Caki2 (cell line): Measurements from ENCODE around the gene TCIRG1. TPM values are rescaled to one million over a fixed set of nuclear protein-coding genes. Genes with fewer than 3 reads are reported as not detected.

Experiments
- DNase-seq: peaks from one replicate; pipeline ENCODE4 v3.0.0-alpha.2; 2015; ENCODE audit warnings: low read depth
- in situ Hi-C: cut with HindIII; loops from 2 replicates; pipeline ENCODE4 v1.10.0; 2016; ENCODE audit warnings: low sequenced_read_pairs, low pct_unique_long_range_greater_than_20kb, mixed read lengths
- total RNA-seq: library from RNA; depleted of rRNA; stranded (reverse); fragments of >200 nt; shearing (Covaris generic); gene quantifications from 2 replicates; pipeline ENCODE4 v1.2.3, GENCODE V29; 2014; ENCODE audit warnings: low replicate concordance

Gene TCIRG1
- total RNA-seq, 1 experiment from 2014 or later = 23.9 TPM

DNA sequence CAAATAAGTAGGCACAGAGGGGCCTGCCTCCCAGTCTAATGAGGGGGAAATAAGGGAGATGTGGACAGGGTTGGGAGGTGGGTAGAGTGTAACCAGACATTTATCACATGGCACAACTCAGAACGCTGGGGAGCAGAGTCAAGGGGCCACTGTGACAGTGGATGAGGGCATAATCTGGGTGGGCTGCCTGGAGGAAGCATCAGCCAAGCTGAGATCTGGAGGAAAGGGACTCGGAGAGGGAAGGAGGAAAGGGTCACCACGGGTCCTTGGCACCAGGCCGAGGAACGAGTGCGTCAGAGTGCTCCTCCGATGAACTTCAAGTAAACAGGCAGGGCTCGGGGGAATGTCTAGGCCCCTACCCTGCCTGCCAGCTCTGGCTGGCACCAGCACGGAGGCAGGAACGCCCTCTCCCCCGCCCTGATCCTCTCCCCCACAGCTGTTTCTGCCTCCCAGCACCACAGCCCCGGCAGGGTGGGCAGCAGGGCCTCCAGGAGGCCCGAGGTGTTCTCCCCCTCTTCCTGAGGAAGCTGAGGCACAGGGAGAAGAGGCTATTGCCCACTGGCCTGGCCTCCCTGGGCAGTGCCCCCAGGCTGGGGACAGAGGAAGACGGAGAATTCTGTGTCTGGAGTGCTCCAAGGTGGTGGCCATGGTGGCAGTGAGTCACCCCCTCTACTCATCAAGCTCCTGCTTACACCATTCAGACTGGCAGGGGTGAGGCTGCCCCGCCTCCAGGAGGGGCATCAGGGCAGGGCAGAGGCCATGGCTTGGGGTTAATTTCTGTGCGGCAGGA, 24.5 kb upstream of the TCIRG1 start:
- DNase-seq = peak; percentile 97
- in situ Hi-C loops = no loop called here

- DNase-seq = no peak
- in situ Hi-C loops = no loop called here
These were observed 23.8 kb upstream of the TCIRG1 start for GRCh38 chr11:68014947-68015447.

DNA sequence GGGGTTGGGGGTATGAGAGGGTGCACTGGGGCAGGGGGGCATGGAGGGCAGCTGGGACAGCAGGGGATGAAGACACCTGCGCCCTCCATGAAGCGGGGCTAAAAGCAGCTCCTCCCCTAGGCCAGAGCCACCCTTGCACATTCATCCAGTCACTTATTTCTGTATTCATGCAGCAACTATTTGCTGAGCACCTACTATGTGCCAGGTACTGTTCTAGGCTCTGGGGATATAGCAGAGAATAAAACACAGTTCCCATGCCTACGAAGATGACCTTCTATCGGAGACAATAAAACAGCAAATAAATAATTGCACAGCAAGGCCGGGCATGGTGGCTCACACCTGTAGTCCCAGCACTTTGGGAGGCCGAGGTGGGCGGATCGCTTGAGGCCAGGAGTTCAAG, 23.4 kb upstream of the TCIRG1 start:
- in situ Hi-C loops = no loop called here
- DNase-seq = no peak

DNA sequence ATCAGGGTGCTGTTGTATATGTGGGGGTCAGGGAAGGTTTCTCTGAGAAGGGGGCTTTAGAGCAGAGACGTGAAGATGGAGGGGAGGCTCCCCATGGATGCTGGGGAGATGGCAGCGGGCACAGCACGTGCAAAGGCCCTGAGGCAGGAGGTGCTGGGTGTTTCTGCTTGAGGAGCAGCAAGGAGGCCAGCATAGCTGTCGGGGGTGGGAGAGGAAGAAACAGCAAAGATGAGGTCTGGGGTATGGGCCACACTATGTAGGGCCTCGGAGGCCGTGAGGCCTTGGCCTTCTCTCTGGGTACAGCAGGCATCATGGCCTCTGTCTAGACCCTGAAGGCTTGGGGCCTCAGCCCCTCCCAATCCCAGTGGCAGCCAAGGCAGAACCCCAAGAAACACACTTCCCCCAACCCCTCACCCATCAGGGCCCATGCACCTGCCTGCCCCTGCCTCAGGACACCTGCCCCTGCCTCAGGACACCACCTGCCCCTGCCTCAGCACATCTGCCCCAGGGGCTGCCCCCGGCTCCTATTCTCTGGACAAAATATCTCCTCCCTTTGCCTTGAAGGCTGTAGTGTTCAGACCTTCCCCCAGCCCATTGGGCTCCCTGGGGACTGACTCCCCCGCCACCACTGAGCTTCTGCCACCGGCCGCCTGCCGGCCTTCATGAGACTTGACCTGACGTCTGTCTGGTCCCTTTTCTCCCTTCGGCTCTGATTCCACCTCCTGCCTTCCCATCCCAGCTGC, 22.5 kb upstream of the TCIRG1 start:
- in situ Hi-C loops = no loop called here
- DNase-seq = no peak

GRCh38 chr11:68016904-68017817, 21.7 kb upstream of the TCIRG1 start:
- peak; percentile 55 for DNase-seq
- in situ Hi-C loops = no loop called here

DNA sequence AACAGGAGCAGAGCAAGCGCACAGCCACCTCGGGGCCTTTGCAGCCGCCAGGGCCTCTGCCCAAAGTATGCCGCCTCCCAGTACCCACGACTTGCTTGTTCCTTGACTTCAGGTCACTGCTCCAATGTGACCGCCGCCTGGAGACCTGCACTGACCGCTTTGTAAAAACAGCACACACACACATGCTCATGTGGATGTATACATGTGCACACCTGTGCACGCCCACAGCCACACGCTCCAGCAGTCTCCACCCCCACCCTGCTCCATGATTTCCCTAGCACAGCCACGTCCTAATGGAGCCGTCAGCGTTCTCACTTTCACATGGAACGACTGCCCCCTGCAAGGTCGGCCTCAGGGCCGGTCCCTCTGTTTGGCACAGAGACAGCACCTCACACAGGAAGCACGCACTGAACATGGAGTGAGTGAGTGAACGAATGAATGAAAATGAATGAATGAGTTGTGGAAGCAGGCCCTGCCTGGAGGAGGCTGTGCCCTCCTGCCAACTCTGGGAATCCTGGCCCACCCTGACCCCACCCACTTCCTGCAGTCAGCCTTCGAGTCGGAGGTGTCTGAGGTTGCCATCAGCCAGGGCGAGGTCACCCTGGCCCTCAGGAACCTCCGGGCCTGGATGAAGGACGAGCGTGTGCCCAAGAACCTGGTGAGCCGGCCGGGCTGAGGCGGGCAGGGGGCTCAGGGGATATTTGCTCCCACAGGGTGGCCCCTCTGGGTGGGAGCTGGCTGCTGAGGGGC, 20.7 kb upstream of the TCIRG1 start:
- in situ Hi-C loops = no loop called here
- DNase-seq = no peak

DNA sequence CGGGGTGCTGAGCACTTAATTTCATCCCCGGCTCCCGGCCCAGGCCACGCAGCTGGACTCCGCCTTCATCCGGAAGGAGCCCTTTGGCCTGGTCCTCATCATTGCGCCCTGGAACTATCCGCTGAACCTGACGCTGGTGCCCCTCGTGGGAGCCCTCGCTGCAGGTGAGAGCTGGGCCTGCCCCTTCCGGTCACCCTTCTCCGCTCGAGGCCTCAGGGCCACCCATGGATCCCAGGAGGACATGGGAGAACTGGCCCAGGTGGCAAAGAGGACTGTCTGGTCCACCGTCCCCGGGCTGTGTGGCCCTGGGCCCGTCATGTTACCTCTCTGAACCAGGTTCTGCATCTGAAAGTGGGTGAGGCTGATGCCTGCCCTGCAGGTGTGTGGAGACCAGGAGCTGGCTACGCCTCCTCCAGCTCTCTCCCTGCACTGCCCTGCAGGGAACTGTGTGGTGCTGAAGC, 20.1 kb upstream of the TCIRG1 start:
- in situ Hi-C loops = no loop called here
- DNase-seq = no peak

- in situ Hi-C loops = no loop called here
- no peak for DNase-seq
These were observed 19.3 kb upstream of the TCIRG1 start for GRCh38 chr11:68019486-68019885.

- DNase-seq = no peak
- in situ Hi-C loops = no loop called here
These were observed 18.2 kb upstream of the TCIRG1 start for GRCh38 chr11:68020575-68020974.

DNA sequence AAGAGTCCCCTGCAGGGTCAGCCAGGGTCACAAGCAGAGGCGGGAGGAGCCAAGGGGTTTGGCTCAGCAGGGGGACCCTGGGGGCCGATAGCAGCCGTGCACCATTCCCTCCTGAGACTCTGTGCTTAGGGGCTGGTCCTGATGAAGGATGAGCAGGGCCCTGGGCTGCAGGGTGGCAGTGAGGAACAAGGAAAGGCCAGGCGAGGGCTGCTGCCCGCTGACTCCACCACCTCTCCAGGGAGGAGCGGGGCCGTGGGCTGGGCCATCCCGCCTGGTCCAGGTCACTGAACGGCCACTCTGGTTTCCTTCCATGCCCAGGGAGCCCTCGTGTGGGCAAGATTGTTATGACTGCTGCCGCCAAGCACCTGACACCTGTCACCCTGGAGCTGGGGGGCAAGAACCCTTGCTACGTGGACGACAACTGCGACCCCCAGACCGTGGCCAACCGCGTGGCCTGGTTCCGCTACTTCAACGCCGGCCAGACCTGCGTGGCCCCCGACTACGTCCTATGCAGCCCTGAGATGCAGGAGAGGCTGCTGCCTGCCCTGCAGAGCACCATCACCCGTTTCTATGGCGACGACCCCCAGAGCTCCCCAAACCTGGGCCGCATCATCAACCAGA, 17.5 kb upstream of the TCIRG1 start:
- in situ Hi-C loops = no loop called here
- peak; percentile 63 for DNase-seq

GRCh38 chr11:68022531-68022930, 16.3 kb upstream of the TCIRG1 start:
- DNase-seq = no peak
- in situ Hi-C loops = no loop called here

DNA sequence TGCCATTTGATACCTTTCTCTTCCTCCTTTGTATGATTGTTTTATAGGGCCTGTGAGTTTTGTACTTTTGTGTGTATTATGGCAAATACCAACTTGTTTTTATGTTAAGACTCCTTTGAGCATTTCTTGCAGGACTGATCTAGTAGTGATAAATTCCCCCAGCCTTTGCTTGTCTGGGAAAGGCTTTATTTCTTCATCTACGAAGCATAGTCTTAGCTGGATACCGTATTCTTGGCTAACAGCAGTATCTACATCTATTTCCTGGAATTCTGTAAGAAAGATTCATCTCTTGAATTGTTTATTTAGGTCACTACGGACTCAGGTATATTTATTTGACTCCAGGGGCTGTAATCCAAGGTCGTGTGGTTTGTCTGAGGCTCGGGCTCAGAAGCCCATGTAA, 14.3 kb upstream of the TCIRG1 start:
- DNase-seq = no peak
- in situ Hi-C loops = no loop called here

DNA sequence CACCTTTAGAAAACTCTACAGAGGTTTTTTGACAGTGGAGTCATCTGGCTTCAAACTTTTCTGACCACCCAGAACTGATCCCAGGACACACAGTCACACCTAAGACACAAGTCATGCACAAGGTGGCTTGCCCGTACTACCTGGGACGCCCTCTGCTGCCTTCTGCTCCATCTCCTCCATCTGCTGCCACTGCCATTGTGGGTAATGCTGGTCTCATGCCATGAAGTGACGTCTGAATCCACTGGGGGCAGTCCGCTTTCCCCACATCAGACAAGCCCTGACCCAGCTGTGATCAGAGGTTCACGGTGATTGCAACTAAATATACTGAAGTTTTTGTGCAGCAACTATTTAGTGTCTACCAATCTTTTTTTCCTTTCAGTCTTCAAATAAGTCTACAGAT, 13.8 kb upstream of the TCIRG1 start:
- in situ Hi-C loops = no loop called here
- DNase-seq = no peak

DNA sequence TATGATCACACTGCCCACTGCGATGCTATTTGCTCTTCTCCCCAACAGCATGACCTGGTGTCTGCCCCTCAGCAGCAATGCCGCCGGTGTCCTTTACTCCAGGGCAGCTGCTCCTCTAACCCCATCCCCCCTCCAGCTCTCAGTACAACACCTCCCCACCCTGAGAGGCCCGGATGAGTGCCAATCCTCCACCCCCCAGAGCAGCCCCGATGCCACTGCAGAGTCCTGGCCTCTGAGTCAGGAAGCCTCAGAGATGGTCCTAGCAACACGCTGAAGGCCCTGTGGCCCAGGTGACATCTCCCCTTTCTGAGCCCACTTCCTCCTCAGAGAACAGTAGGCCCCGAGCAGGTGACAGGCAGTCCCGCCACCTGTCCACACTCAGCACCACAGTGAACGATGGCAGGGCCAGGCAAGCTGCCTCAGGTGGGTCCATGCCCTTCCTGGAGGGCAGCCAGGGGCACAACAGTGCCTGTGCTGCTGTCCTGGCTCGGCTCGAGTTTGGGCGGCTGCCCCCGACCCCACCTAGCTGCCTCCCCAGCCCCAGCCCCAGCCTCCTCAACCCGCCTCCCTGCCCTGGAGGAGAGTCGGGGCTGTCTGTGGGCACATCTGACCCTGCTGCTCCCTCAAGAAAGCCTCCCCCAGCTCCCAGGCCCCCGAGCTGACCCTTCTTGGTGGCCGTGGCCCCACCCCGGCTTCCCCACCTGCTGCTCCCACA, 12.3 kb upstream of the TCIRG1 start:
- no peak for DNase-seq
- in situ Hi-C loops = no loop called here

- no peak for DNase-seq
These were observed 11.2 kb upstream of the TCIRG1 start for GRCh38 chr11:68027667-68028066.

DNA sequence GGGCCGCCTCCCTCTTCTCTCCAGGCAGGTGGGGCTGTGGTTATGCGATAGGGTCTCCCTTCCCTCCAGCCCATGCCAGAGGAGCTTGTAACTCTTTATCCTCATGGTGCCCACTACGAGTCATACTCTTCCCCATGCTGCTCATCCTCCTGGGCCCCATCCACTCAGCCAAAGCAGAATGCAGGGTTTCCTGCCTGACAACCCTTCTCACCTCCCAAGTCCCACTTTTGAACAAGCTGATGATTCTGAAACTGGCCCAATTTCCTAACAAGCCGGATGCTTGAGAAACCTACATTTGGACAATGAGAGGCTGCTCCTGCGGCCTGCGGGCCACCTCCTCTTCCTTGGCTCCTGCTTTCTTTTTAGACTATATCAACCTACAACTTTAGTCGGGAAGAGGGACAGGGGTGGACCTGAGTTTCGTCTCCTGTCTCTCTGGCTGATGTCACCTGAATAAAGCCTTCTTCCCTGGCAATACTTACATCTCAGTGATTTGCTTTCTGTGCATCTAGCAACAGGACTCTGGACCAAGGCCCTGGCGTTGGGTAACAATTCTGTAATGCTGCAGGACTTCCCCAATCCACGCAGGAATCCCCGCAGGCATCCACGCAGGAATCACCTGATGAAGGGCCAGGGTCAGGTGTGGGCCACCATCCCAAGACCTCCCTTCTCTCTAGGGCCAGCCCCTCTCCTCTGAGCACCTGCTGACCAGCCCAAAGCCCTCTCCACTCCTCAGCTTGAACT, 9.9 kb upstream of the TCIRG1 start:
- in situ Hi-C loops = no loop called here
- DNase-seq = no peak

More at GRCh38 chr11:68027667-68028066, 11.2 kb upstream of the TCIRG1 start:
- in situ Hi-C loops = no loop called here
